Effector memory CD8-positive, alpha-beta T cell (primary cell): ENCODE measurements around the gene CLEC4M.

ENCODE experiments used
- ATAC-seq: fragments of 150-1000 bp; cut with Tn5 transposase; replicated peaks from 2 replicates; pipeline ENCODE4 v1.10.0; 2021; ENCODE audit warnings: mild to moderate bottlenecking, moderate library complexity
- DNase-seq, 3 experiments: peaks; one replicate each; pipeline ENCODE4 v3.0.0; 2021
- H3K27ac Mint-ChIP-seq, 2 donors: one replicate each; pipeline ENCODE4 v1.8.0; 2022; ENCODE audit warnings: mild to moderate bottlenecking in 2 of 2, mixed read lengths in 2 of 2, moderate library complexity in 2 of 2
- H3K27me3 Mint-ChIP-seq, 2 donors: one replicate each; pipeline ENCODE4 v1.8.0; 2022; ENCODE audit warnings: mixed read lengths in 2 of 2
- H3K36me3 Mint-ChIP-seq: one replicate; pipeline ENCODE4 v1.8.0; 2022; ENCODE audit warnings: mild to moderate bottlenecking, moderate library complexity, mixed read lengths; ENCODE audit not compliant: insufficient read depth
- H3K4me1 Mint-ChIP-seq, 2 donors: one replicate each; pipeline ENCODE4 v1.8.0; 2022; ENCODE audit warnings: low read depth in 2 of 2, mixed read lengths in 2 of 2
- H3K4me3 Mint-ChIP-seq, 2 donors: one replicate each; pipeline ENCODE4 v1.8.0; 2022; ENCODE audit warnings: mild to moderate bottlenecking in 2 of 2, mixed read lengths in 2 of 2, moderate library complexity in 2 of 2
- H3K9me3 Mint-ChIP-seq, 2 donors: one replicate each; pipeline ENCODE4 v1.8.0; 2022; ENCODE audit warnings: mixed read lengths in 2 of 2

CLEC4M gene

DNA sequence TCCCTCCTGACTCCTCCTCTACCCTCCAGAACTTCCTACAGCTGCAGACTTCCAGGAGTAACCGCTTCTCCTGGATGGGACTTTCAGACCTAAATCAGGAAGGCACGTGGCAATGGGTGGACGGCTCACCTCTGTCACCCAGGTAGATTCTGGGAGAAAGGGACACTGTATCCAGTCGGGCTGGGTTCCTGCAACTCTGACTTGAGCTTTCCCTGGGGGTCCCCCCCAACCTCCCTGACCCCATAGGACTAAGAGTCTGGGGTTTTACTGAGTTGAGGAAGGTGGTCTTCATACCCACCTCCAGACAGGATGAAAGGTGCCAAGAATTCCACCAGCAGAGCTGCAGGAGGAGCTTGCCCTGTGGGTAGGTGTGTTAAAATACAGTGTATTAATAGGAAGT, 4.4 kb downstream of the CLEC4M start:
- H3K9me3 Mint-ChIP-seq: no peaks in the 10 kb centered on the region
- H3K27ac Mint-ChIP-seq: no peak overlapping the region
- DNase-seq (no peak), ATAC-seq (no peak)
- no peaks in the 10 kb centered on the region for H3K36me3 Mint-ChIP-seq
- H3K4me3 Mint-ChIP-seq: no peak overlapping the region
- peaks cover 9 to 12% of the 10 kb centered on the region in 2 donors for H3K4me1 Mint-ChIP-seq
- H3K27me3 Mint-ChIP-seq: peaks cover 13 to 46% of the 10 kb centered on the region in 2 donors

DNA sequence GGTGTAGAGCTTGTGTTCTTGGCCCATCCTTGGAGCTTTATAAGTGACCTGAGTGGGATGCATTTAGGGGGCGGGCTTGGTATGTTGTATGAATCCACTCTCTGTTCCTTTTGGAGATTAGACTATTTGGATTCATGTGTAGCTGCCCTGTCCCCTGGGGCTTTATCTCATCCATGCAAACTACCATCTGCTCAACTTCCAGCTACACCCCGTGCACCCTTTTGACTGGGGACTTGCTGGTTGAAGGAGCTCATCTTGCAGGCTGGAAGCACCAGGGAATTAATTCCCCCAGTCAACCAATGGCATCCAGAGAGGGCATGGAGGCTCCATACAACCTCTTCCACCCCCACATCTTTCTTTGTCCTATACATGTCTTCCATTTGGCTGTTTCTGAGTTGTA, 6.1 kb downstream of the CLEC4M start:
- H3K36me3 Mint-ChIP-seq: no peaks in the 10 kb centered on the region
- peaks cover 5 to 29% of the 10 kb centered on the region in 2 donors for H3K27me3 Mint-ChIP-seq

DNA sequence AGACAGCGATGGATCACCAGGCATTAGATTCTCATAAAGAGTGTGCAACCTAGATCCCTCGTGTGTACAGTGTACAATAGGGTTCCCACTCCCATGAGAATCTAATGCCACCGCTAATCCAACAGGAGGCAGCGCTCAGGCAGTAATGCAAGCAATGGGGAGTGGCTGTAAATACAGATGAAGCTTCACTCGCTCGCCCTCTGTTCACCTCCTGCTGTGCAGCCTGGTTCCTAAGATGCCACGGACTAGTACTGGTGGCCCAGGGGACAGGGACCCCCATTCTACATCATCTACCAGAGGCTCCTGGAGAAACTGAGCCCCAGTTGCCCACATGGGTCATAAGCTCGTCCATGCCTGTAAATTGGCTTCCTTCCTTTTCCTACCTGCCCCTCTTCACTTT, 8.0 kb downstream of the CLEC4M start:
- Mint-ChIP-seq H3K27me3 (peaks cover 5 to 37% of the 10 kb centered on the region in 2 donors), H3K36me3 (no peaks in the 10 kb centered on the region), H3K9me3 (no peaks in the 10 kb centered on the region), H3K27ac (no peak overlapping the region), H3K4me1 (peaks cover 17 to 19% of the 10 kb centered on the region in 2 donors), H3K4me3 (no peak overlapping the region)
- DNase-seq (no peak), ATAC-seq (no peak)

More for the DNA sequence above, 6.1 kb downstream of the CLEC4M start:
- no peak overlapping the region for H3K4me3 Mint-ChIP-seq
- ATAC-seq (no peak), DNase-seq (no peak)
- no peaks in the 10 kb centered on the region for H3K9me3 Mint-ChIP-seq
- H3K4me1 Mint-ChIP-seq: peaks cover 17% of the 10 kb centered on the region in 2 donors
- no peak overlapping the region for H3K27ac Mint-ChIP-seq

DNA sequence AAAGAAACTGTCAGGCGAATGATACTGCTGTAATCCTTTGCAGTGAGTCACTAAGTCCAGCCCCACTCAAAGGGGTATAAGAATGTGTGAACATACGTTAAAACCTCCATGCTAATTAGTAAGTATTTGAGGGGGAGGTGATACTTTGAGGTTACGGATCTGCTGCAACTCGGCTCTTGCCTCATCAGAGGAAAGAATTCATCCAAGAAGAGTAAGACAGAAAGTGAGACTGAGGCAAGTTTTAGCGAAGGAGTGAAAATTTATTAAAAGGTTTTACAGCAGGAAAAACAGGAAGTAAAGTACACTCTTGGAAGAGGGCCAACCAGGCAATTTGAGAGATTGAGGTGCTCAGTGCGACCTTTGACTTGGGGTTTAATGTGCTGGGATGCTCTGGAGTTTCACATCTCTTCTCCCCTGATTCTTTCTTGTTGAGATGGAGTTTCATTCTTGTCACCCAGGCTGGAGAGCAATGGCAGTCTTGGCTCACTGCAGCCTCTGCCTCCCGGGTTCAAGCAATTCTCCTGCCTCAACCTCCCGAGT, 9.8 kb downstream of the CLEC4M start:
- no peaks in the 10 kb centered on the region for H3K36me3 Mint-ChIP-seq
- no peaks in the 10 kb centered on the region for H3K9me3 Mint-ChIP-seq
- H3K27ac Mint-ChIP-seq: peak overlapping the region; percentile 46 to 53
- peak; percentile 12 to 23 (median 19) for DNase-seq
- peaks cover 15 to 25% of the 10 kb centered on the region in 2 donors for H3K27me3 Mint-ChIP-seq
- peak; percentile 100 for ATAC-seq
- H3K4me1 Mint-ChIP-seq: peaks cover 17 to 19% of the 10 kb centered on the region in 2 donors
- H3K4me3 Mint-ChIP-seq: peak overlapping the region; percentile 58 to 72

DNA sequence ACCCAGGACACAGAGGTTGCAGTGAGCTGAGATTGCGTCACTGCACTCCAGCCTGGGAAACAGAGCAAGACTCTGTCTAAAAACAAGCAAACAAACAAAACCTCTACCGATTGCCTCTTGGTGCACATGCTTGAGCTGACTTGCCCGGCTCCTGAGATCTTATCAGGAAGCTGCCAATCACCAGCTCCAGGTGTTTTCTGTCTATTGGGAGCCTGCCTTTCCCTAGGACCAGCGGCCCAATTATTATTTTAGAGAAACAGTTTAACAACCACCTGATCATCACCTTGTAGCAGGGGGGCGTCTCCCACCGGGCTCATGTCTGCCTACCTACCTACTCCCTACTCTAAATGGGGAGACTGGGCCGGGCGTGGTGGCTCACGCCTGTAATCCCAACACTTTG, 10.8 kb downstream of the CLEC4M start:
- no peaks in the 10 kb centered on the region for H3K9me3 Mint-ChIP-seq
- H3K27me3 Mint-ChIP-seq: peaks cover 13 to 26% of the 10 kb centered on the region in 2 donors
- no peak for ATAC-seq
- H3K4me1 Mint-ChIP-seq: peaks cover 17 to 19% of the 10 kb centered on the region in 2 donors
- H3K27ac Mint-ChIP-seq: no peak overlapping the region
- H3K36me3 Mint-ChIP-seq: no peaks in the 10 kb centered on the region
- no peak for DNase-seq
- H3K4me3 Mint-ChIP-seq: no peak overlapping the region

DNA sequence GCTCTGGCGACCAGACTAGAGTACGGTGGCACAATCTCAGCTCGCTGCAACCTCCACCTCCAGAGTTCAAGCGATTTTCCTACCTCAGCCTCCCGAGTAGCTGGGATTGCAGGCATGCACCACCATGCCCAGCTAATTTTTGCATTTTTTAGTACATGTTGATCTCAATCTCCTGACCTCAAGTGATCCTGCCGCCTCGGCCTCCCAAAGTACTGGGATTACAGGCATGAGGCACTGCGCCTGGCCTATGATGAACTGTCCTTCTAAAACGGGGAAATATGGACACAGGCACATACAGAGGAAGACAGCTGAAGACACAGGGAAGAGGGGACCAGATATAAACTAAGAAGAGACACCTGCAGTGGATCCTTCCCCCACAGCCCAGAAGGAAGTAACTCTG, 12.7 kb downstream of the CLEC4M start:
- no peak for DNase-seq
- H3K27me3 Mint-ChIP-seq: peaks cover 13 to 31% of the 10 kb centered on the region in 2 donors

DNA sequence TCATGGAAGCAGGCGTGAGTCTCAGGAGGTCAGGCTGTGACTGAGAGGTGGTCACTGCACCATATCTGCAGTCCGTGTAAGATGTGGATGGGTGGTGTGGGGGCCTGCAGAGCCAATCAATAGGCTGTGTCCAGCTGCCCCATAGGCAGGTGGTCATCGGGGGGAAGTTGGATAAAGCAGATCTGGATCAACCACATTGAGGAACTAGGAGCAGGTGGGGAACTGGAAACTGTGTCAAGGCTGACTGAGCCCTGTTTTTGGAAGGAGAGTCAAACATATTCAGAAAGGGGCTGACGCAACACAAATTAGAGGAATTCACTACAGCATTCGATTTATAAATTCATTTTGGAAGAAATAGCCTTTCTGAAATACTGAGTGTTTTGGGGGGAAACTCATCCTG, 15.0 kb downstream of the CLEC4M start:
- Mint-ChIP-seq H3K36me3 (no peaks in the 10 kb centered on the region), H3K4me1 (peaks cover 0 to 4% of the 10 kb centered on the region in 2 donors), H3K27ac (no peak overlapping the region), H3K4me3 (no peak overlapping the region), H3K27me3 (peaks cover 26 to 54% of the 10 kb centered on the region in 2 donors), H3K9me3 (no peaks in the 10 kb centered on the region)
- no peak for ATAC-seq
- no peak for DNase-seq

More for the DNA sequence above, 12.7 kb downstream of the CLEC4M start:
- H3K27ac Mint-ChIP-seq: no peak overlapping the region
- no peaks in the 10 kb centered on the region for H3K9me3 Mint-ChIP-seq
- H3K4me3 Mint-ChIP-seq: no peak overlapping the region
- H3K36me3 Mint-ChIP-seq: no peaks in the 10 kb centered on the region
- ATAC-seq: no peak
- H3K4me1 Mint-ChIP-seq: peaks cover 17 to 19% of the 10 kb centered on the region in 2 donors

DNA sequence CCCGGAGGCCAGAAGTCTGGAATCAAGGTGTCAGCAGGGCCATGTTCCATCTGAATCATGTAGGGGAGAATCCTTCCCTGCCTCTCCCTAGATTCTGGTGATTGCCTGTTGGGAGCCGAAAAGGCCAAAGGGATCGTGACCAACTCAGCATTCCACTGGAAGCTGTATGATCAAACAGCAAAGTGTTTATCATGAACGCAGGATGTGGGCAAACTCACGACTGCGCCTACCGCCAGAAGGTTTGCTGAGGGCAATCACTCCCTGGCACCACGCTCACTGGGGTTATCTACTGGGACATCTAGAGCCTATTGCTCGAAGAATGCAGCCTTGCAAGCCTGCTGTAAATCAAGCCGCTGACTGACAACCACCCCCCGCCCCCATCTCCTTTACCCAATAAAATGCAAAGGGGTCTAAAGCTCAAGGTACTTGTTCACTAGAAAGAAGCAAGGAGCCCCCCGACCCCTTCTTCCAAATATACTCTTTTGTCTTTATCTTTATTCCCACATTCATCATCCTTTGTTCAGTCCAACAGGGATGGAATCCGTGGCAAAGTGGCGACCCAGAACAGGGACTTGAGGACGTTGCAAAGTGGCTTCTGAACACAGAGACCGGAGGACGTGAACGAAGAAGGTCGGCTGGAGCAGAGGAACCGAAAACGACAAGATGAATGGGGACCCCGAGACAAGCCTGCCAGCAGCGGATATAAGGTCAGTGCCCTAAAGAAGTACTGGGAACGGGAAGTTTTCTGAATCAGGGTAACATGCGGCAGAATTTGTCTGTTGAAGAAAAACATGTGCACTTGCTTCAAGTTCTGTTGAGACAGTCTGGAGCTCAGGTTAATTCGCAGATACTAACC, 16.8 kb downstream of the CLEC4M start:
- DNase-seq (no peak), ATAC-seq (no peak)
- Mint-ChIP-seq H3K4me1 (peaks cover 0 to 1% of the 10 kb centered on the region in 2 donors), H3K4me3 (no peak overlapping the region), H3K9me3 (no peaks in the 10 kb centered on the region), H3K36me3 (no peaks in the 10 kb centered on the region), H3K27me3 (peaks cover 41 to 72% of the 10 kb centered on the region in 2 donors), H3K27ac (no peak overlapping the region)

DNA sequence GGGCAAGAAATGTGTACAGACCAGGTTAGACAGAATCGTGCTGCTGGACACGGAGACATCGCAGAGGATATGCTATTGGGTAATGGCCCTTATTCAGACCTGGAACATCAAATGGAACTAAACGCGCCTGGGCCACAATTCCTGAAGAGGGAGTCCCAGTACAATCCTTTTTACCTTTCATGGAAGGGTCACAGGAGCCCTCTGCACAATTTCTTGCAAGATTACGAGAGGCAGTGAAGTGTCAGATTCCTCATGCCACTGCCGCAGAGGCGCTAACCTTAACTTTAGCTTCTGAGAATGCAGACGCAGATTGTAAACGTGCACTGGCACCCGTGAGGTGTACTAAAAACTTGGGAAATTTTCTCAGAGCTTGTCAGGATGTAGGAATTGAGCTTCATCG, 18.1 kb downstream of the CLEC4M start:
- Mint-ChIP-seq H3K4me3 (no peak overlapping the region), H3K27me3 (peaks cover 50 to 75% of the 10 kb centered on the region in 2 donors), H3K27ac (no peak overlapping the region), H3K36me3 (no peaks in the 10 kb centered on the region), H3K4me1 (no peaks in the 10 kb centered on the region), H3K9me3 (no peaks in the 10 kb centered on the region)
- DNase-seq: no peak
- no peak for ATAC-seq

DNA sequence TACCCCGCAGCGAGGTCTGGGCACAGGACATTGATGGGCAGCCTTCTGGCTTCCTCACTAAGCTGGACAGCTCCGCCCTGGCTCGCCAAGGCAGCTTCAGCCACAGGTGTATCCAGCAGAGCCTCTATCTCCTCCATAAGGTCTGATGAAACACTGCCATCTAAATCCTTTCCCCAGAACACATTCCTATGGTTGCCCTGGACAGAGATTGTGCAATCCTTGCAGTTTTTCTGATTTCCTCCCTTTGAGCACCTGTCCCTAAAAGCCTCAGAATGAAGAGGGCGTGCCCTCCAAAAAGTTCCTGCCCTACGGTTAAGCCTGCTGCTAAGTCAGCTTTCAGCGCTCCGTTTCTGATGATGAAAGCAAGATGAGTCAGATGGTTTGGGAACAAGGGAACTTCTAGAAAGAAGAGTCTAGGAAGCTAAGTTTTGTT, 21.0 kb downstream of the CLEC4M start:
- Mint-ChIP-seq H3K4me3 (no peak overlapping the region), H3K4me1 (peaks cover 0 to 4% of the 10 kb centered on the region in 2 donors), H3K27me3 (peaks cover 51 to 94% of the 10 kb centered on the region in 2 donors), H3K27ac (no peak overlapping the region), H3K36me3 (no peaks in the 10 kb centered on the region), H3K9me3 (no peaks in the 10 kb centered on the region)
- DNase-seq: no peak
- ATAC-seq: no peak

DNA sequence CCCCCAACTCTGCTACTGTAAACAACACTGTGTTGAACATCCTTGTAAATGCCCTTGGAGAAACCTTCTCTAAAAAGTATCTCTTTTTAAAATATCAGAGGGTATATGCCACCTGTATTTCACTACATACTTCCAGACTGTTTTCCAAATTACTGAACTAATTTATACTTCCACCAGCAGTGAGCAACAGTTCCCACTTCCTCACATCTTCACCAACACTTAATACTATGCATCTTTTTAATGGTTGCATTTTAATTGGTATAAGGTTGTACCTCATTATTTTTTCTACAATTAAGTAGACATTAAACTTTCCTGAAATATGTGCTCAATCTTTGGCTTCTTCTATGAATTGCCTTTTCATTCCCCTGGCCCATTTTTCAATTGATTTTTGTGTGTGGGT, 21.8 kb downstream of the CLEC4M start:
- Mint-ChIP-seq H3K4me1 (peaks cover 0 to 6% of the 10 kb centered on the region in 2 donors), H3K27ac (no peak overlapping the region), H3K27me3 (peaks cover 59 to 98% of the 10 kb centered on the region in 2 donors)

DNA sequence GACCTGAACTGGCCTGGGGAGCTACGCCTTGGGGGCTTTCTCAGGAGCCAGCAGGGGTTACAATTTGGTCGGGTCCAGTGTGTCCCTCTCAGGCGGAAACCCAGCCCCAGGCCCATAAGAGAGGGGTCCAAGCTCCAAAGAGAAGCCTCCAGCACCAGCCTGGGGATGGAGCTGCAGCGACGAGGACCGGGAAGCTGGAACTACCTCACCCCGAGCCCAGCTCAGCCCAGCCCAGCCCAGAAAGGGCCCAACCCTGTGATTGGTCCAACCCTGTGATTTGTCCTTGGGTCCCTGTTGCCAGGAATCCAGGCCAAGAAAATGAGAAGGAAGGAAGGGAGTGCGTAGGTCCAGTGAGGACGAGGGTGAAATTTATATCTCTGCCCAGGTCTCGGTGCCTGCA, 24.1 kb downstream of the CLEC4M start:
- Mint-ChIP-seq H3K36me3 (no peaks in the 10 kb centered on the region), H3K27me3 (peaks cover 57 to 99% of the 10 kb centered on the region in 2 donors), H3K9me3 (no peaks in the 10 kb centered on the region), H3K4me1 (peaks cover 0 to 6% of the 10 kb centered on the region in 2 donors), H3K27ac (no peak overlapping the region), H3K4me3 (peak overlapping the region in 1 of 2 donors; percentile 52)
- DNase-seq (no peak), ATAC-seq (no peak)

More for the DNA sequence above, 21.8 kb downstream of the CLEC4M start:
- ATAC-seq (no peak), DNase-seq (no peak)
- Mint-ChIP-seq H3K36me3 (no peaks in the 10 kb centered on the region), H3K9me3 (no peaks in the 10 kb centered on the region), H3K4me3 (no peak overlapping the region)

DNA sequence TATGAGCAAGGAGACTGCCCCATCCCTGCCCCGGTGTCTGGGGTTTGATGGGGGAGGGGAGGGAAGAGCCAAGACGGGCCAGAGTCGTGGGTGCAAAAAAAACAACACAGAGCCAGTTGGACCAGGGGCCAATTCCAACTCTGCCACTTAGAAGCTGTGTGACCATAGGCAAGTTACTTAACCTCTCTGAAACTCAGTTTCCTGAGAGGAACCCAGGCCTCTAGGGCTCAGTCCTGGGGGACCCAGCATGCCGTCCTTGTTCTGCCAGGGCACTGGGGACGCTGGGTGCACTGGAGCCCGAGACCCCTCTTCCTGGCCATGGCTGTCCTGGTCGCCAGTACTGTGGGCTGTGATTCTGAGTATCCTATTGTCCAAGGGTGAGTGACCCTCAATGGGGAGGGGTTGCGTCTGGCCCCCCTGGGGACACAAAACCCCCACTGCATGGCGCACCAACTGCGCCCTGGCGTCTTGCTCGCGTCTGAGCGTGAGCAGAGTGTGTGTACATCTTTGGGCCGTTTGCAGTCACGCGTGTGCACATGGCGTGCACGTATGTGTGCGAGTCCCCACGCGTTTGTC, 24.6 kb downstream of the CLEC4M start:
- peaks cover 0 to 6% of the 10 kb centered on the region in 2 donors for H3K4me1 Mint-ChIP-seq
- DNase-seq (no peak), ATAC-seq (no peak)
- H3K27ac Mint-ChIP-seq: no peak overlapping the region
- H3K27me3 Mint-ChIP-seq: peaks cover 53 to 99% of the 10 kb centered on the region in 2 donors
- H3K4me3 Mint-ChIP-seq: peak overlapping the region in 1 of 2 donors; percentile 52
- no peaks in the 10 kb centered on the region for H3K9me3 Mint-ChIP-seq
- peaks cover under 1% of the 10 kb centered on the region for H3K36me3 Mint-ChIP-seq
